SK-N-SH treated with all-trans-retinoic acid at 6 μM for 48 hours (cell line): ENCODE data around the gene CRTC3.

Source experiments
- ATAC-seq: fragments of 200-7000 bp; cut with Tn5 transposase; 3 replicates; pipeline ENCODE4 v1.9.1; 2020; ENCODE audit warnings: mild to moderate bottlenecking, moderate library complexity
- BACH2 ChIP-seq: fragments of 250-450 bp; sonication (Bioruptor Pico); IDR thresholded peaks from 2 replicates; pipeline ENCODE4 v1.9.0; 2021; ENCODE audit warnings: mild to moderate bottlenecking, borderline replicate concordance
- CSDC2 ChIP-seq: fragments of 250-450 bp; sonication (Bioruptor Pico); IDR thresholded peaks from 2 replicates; pipeline ENCODE4 v1.5.0; 2020; ENCODE audit warnings: mild to moderate bottlenecking, moderate library complexity
- ESRRG ChIP-seq: fragments of 250-450 bp; sonication (Bioruptor Pico); IDR thresholded peaks from 2 replicates; pipeline ENCODE4 v1.6.1; 2021; ENCODE audit warnings: mild to moderate bottlenecking
- GLIS3 ChIP-seq: fragments of 250-450 bp; sonication (Bioruptor Pico); IDR thresholded peaks from 2 replicates; pipeline ENCODE4 v1.5.0; 2020; ENCODE audit warnings: mild to moderate bottlenecking, moderate library complexity
- ISL1 ChIP-seq: fragments of 250-450 bp; sonication (Bioruptor Pico); IDR thresholded peaks from 2 replicates; pipeline ENCODE4 v2.1.2; 2022; ENCODE audit warnings: mild to moderate bottlenecking, moderate library complexity
- OSR1 ChIP-seq: fragments of 250-450 bp; sonication (Bioruptor Pico); IDR thresholded peaks from 2 replicates; pipeline ENCODE4 v1.8.0; 2022; ENCODE audit warnings: moderate library complexity, mild to moderate bottlenecking, inconsistent platforms
- PPARA ChIP-seq: fragments of 250-450 bp; sonication (Bioruptor Pico); IDR thresholded peaks from 2 replicates; pipeline ENCODE4 v1.5.0; 2020; ENCODE audit warnings: mild to moderate bottlenecking, borderline replicate concordance
- RARB ChIP-seq: fragments of 250-450 bp; sonication (Bioruptor Pico); IDR thresholded peaks from 2 replicates; pipeline ENCODE4 v1.8.0; 2021; ENCODE audit warnings: mild to moderate bottlenecking, moderate library complexity
- SNAI2 ChIP-seq: fragments of 250-450 bp; sonication (Bioruptor Pico); IDR thresholded peaks from 2 replicates; pipeline ENCODE4 v1.5.0; 2020; ENCODE audit warnings: mild to moderate bottlenecking, moderate library complexity
- TCF4 ChIP-seq: fragments of 250-450 bp; sonication (Bioruptor Pico); IDR thresholded peaks from 2 replicates; pipeline ENCODE4 v1.8.0; 2021; ENCODE audit warnings: mild to moderate bottlenecking, moderate library complexity, borderline replicate concordance
- TOX ChIP-seq: fragments of 250-450 bp; sonication (Bioruptor Pico); IDR thresholded peaks from 2 replicates; pipeline ENCODE4 v1.8.0; 2021; ENCODE audit warnings: mild to moderate bottlenecking, moderate library complexity, borderline replicate concordance
- ZC3H10 ChIP-seq: fragments of 250-450 bp; sonication (Bioruptor Pico); IDR thresholded peaks from 2 replicates; pipeline ENCODE4 v1.5.1; 2021; ENCODE audit warnings: mild to moderate bottlenecking, moderate library complexity
- ZFP3 ChIP-seq: fragments of 250-450 bp; sonication (Bioruptor Pico); IDR thresholded peaks from 2 replicates; pipeline ENCODE4 v1.5.0; 2020; ENCODE audit warnings: mild to moderate bottlenecking, moderate library complexity
- ZFP30 ChIP-seq: fragments of 450-650 bp; formaldehyde crosslinking; IDR thresholded peaks from 2 replicates; pipeline ENCODE4 v1.5.0; 2022; ENCODE audit warnings: mild to moderate bottlenecking, moderate library complexity
- ZNF565 ChIP-seq: fragments of 450-650 bp; formaldehyde crosslinking; conservative IDR thresholded peaks from 2 replicates; pipeline ENCODE4 v1.5.0; 2020; ENCODE audit warnings: low read depth, mild to moderate bottlenecking, moderate library complexity
- ZNF8 ChIP-seq: fragments of 450-650 bp; formaldehyde crosslinking; IDR thresholded peaks from 2 replicates; pipeline ENCODE4 v1.5.0; 2020; ENCODE audit warnings: mild to moderate bottlenecking, moderate library complexity
- TF ChIP-seq, protein P1 (sequence below): fragments of 250-450 bp; sonication (Bioruptor Pico); IDR thresholded peaks from 2 replicates; pipeline ENCODE4 v1.5.1; 2021; ENCODE audit warnings: mild to moderate bottlenecking, moderate library complexity
- TF ChIP-seq, protein P2 (sequence below): fragments of 250-450 bp; sonication (Bioruptor Pico); IDR thresholded peaks from 2 replicates; pipeline ENCODE4 v1.5.1; 2020; ENCODE audit warnings: low read depth, mild to moderate bottlenecking, moderate library complexity
- TF ChIP-seq, protein P3 (sequence below): fragments of 250-450 bp; sonication (Bioruptor Pico); IDR thresholded peaks from 2 replicates; pipeline ENCODE4 v1.8.0; 2020; ENCODE audit warnings: mild to moderate bottlenecking, moderate library complexity, borderline replicate concordance
- TF ChIP-seq, protein P4 (sequence below): fragments of 250-450 bp; sonication (Bioruptor Pico); IDR thresholded peaks from 2 replicates; pipeline ENCODE4 v1.5.0; 2020; ENCODE audit warnings: mild to moderate bottlenecking, moderate library complexity
- TF ChIP-seq, protein P5 (sequence below): fragments of 250-450 bp; sonication (Bioruptor Pico); IDR thresholded peaks from 2 replicates; pipeline ENCODE4 v1.8.0; 2021; ENCODE audit warnings: low read depth, mild to moderate bottlenecking, moderate library complexity, borderline replicate concordance

Gene CRTC3

DNA sequence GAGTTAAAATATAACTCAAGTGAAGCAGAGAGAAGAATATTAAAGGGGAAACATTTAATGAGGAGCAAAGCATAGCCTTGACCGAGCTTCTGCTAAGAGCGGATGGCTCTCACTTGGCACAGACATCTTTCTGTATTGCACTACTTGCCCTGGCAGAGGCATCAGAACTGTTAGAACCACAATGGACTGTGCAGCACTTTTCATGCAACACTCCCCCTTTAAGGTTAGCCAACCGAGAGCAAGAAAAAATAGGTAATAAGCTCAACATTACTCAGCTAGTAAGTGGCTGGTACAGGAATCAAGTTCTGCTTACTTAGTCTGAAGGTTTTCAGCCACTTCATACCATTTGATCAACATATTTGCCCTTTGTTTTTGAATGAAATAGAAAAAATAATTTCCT, 33.7 kb downstream of the CRTC3 start (continued):
- TF ChIP-seq, protein P1, sequence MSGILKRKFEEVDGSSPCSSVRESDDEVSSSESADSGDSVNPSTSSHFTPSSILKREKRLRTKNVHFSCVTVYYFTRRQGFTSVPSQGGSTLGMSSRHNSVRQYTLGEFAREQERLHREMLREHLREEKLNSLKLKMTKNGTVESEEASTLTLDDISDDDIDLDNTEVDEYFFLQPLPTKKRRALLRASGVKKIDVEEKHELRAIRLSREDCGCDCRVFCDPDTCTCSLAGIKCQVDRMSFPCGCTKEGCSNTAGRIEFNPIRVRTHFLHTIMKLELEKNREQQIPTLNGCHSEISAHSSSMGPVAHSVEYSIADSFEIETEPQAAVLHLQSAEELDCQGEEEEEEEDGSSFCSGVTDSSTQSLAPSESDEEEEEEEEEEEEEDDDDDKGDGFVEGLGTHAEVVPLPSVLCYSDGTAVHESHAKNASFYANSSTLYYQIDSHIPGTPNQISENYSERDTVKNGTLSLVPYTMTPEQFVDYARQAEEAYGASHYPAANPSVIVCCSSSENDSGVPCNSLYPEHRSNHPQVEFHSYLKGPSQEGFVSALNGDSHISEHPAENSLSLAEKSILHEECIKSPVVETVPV (CRISPR knock-in tag) = no peak
- TF ChIP-seq, protein P2, sequence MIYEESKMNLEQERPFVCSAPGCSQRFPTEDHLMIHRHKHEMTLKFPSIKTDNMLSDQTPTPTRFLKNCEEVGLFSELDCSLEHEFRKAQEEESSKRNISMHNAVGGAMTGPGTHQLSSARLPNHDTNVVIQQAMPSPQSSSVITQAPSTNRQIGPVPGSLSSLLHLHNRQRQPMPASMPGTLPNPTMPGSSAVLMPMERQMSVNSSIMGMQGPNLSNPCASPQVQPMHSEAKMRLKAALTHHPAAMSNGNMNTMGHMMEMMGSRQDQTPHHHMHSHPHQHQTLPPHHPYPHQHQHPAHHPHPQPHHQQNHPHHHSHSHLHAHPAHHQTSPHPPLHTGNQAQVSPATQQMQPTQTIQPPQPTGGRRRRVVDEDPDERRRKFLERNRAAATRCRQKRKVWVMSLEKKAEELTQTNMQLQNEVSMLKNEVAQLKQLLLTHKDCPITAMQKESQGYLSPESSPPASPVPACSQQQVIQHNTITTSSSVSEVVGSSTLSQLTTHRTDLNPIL (CRISPR knock-in tag) = no peak
- no peak for TF ChIP-seq ZC3H10 (CRISPR knock-in tag)
- TF ChIP-seq, all 23 proteins: peak for 0

DNA sequence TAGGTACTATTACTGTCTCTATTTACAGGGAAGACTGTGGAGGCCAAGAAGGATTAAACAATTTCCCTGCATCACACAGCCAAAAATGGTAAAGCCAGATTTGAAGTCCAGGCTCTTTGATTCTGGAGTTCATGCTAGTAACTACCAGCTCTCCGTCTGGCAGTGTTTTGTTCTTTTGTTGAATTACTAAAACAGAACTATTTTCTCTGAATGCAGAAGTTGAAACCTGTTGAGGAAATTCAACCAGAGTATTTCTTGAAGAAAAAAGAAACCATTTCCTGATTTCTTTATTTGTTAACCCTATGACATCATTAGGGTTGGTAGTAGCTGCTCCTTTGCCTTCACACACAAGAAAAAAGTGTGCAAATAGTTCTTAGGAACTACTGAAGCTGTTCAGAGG, 34.3 kb downstream of the CRTC3 start:
- ATAC-seq = no peak
- TF ChIP-seq ZNF565 (CRISPR knock-in tag) = no peak
- no peak for TF ChIP-seq ZNF8 (CRISPR knock-in tag)
- TF ChIP-seq, protein P3, sequence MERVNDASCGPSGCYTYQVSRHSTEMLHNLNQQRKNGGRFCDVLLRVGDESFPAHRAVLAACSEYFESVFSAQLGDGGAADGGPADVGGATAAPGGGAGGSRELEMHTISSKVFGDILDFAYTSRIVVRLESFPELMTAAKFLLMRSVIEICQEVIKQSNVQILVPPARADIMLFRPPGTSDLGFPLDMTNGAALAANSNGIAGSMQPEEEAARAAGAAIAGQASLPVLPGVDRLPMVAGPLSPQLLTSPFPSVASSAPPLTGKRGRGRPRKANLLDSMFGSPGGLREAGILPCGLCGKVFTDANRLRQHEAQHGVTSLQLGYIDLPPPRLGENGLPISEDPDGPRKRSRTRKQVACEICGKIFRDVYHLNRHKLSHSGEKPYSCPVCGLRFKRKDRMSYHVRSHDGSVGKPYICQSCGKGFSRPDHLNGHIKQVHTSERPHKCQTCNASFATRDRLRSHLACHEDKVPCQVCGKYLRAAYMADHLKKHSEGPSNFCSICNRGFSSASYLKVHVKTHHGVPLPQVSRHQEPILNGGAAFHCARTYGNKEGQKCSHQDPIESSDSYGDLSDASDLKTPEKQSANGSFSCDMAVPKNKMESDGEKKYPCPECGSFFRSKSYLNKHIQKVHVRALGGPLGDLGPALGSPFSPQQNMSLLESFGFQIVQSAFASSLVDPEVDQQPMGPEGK (CRISPR knock-in tag) = no peak
- TF ChIP-seq, protein P4, sequence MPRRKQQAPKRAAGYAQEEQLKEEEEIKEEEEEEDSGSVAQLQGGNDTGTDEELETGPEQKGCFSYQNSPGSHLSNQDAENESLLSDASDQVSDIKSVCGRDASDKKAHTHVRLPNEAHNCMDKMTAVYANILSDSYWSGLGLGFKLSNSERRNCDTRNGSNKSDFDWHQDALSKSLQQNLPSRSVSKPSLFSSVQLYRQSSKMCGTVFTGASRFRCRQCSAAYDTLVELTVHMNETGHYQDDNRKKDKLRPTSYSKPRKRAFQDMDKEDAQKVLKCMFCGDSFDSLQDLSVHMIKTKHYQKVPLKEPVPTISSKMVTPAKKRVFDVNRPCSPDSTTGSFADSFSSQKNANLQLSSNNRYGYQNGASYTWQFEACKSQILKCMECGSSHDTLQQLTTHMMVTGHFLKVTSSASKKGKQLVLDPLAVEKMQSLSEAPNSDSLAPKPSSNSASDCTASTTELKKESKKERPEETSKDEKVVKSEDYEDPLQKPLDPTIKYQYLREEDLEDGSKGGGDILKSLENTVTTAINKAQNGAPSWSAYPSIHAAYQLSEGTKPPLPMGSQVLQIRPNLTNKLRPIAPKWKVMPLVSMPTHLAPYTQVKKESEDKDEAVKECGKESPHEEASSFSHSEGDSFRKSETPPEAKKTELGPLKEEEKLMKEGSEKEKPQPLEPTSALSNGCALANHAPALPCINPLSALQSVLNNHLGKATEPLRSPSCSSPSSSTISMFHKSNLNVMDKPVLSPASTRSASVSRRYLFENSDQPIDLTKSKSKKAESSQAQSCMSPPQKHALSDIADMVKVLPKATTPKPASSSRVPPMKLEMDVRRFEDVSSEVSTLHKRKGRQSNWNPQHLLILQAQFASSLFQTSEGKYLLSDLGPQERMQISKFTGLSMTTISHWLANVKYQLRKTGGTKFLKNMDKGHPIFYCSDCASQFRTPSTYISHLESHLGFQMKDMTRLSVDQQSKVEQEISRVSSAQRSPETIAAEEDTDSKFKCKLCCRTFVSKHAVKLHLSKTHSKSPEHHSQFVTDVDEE (CRISPR knock-in tag) = no peak
- no peak for TF ChIP-seq TCF4 (CRISPR knock-in tag)
- TF ChIP-seq GLIS3 (CRISPR knock-in tag) = no peak
- TF ChIP-seq SNAI2 = no peak
- TF ChIP-seq, protein P2 (CRISPR knock-in tag) = no peak
- no peak for TF ChIP-seq BACH2 (CRISPR knock-in tag)
- TF ChIP-seq, protein P5, sequence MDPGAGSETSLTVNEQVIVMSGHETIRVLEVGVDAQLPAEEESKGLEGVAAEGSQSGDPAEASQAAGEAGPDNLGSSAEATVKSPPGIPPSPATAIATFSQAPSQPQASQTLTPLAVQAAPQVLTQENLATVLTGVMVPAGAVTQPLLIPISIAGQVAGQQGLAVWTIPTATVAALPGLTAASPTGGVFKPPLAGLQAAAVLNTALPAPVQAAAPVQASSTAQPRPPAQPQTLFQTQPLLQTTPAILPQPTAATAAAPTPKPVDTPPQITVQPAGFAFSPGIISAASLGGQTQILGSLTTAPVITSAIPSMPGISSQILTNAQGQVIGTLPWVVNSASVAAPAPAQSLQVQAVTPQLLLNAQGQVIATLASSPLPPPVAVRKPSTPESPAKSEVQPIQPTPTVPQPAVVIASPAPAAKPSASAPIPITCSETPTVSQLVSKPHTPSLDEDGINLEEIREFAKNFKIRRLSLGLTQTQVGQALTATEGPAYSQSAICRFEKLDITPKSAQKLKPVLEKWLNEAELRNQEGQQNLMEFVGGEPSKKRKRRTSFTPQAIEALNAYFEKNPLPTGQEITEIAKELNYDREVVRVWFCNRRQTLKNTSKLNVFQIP (CRISPR knock-in tag) = no peak
- no peak for TF ChIP-seq TOX (CRISPR knock-in tag)
- no peak for TF ChIP-seq ZFP3 (CRISPR knock-in tag)
- TF ChIP-seq ESRRG (CRISPR knock-in tag) = no peak
- no peak for TF ChIP-seq ZC3H10 (CRISPR knock-in tag)
- TF ChIP-seq CSDC2 (CRISPR knock-in tag) = no peak
- no peak for TF ChIP-seq ZFP30 (CRISPR knock-in tag)
- no peak for TF ChIP-seq ISL1 (CRISPR knock-in tag)
- no peak for TF ChIP-seq PPARA (CRISPR knock-in tag)
- TF ChIP-seq RARB (CRISPR knock-in tag) = no peak

DNA sequence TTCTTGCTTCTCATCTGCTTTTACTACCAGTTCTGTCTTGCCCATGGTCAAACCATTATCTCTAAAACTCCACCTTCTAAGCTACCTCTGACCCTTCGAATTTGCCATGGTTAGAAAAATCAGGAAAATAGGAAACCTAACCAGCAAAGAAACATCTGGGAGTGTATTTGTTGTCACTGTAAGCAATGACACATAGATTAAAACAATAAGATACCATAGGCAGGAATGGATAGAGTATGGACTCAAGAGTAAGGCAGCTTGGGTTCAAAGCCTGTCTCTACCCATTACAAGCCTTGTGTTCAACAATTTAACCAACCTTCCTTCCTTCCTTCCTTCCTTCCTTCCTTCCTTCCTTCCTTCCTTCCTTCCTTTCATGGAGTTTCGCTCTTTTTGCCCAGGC, 34.9 kb downstream of the CRTC3 start:
- TF ChIP-seq ZNF565 (CRISPR knock-in tag) = no peak
- TF ChIP-seq PPARA (CRISPR knock-in tag) = no peak
- no peak for TF ChIP-seq OSR1 (CRISPR knock-in tag)
- ATAC-seq = no peak
